GM19372 (cell line): ENCODE results near the gene HS3ST3B1.

Experiments
- ATAC-seq: cut with Tn5 transposase; IDR thresholded peaks from one replicate; pipeline ENCODE4 v1.9.1; 2021; ENCODE audit warnings: mild to moderate bottlenecking, low read depth, moderate library complexity; ENCODE audit not compliant: unreplicated experiment

Gene HS3ST3B1

DNA sequence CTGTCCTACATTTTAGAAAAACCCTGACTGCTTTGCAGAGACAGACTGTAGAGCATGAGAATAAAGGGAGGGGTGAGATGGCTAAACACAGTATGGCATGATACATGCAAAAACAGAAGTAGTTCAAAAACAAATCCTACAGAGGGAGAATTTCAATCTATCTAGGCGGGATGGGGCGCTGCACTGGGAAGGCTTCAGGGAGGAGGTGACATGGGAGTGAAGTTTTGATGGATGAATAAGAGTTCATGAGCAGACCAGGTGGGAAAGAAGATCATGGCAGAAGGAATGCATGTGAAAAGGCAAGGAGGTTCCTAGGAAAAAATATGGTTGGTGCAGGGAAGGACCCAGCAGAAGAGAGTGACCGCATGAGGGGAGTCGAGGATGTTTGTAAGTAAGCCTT lies 19.2 kb downstream of the HS3ST3B1 start:
- no peak for ATAC-seq

DNA sequence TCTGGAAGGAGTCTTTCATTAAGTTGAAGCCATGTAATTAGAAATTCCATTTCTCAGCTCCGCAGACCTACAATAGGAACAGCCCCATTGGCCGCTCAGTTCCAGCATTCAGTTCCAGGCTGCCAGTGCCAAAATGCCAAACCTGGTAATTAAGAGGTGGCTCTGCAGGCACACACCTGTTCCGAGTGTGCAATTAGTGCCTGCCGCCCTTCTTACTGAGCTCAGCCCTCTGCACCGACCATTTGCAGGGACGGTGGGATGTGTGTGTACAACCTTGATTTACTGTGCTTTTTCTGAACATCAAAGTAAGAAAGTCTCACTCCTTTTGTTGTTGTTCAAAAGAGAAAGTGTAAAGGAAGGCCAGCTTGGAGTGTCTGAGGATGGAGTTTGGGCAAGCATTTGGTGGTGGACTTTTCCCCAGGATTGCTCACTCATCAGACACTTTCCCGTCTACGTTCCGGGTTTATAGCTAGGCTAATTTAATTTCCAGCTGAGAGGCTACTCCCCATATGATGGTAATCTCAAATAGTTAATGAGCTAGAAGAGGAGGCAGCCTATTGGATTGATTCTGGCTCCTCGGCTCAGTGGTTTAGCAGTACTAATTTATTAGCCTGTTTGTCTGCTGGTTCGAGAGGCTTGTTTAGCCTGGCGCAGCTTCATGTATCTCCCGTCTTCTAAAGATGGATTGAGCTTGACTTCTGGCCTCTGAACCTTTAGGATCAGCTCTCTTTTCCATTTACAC lies 20.0 kb downstream of the HS3ST3B1 start:
- ATAC-seq = no peak

DNA sequence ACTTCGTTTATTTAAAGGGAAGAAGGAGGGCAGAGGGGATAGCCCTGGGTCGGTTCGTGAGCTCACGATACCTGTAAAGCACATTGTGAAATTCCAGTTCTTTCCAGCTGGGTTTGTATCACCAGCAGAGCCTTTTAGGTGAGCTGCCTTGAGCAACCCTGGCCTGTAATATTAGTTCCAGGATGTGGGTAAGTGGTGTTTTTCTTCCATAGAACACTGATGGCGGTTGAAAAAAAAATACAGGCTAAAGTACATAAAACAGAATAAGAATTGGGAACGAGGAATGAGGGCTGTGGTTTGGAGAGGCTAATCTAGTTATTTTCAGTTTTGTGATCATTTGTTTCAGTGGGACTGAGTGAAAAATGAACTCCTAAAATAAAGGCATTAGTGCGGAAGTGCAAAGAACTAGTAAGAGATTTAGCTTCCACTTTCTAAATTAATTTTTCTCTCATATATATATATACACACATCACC lies 20.6 kb downstream of the HS3ST3B1 start:
- no peak for ATAC-seq

DNA sequence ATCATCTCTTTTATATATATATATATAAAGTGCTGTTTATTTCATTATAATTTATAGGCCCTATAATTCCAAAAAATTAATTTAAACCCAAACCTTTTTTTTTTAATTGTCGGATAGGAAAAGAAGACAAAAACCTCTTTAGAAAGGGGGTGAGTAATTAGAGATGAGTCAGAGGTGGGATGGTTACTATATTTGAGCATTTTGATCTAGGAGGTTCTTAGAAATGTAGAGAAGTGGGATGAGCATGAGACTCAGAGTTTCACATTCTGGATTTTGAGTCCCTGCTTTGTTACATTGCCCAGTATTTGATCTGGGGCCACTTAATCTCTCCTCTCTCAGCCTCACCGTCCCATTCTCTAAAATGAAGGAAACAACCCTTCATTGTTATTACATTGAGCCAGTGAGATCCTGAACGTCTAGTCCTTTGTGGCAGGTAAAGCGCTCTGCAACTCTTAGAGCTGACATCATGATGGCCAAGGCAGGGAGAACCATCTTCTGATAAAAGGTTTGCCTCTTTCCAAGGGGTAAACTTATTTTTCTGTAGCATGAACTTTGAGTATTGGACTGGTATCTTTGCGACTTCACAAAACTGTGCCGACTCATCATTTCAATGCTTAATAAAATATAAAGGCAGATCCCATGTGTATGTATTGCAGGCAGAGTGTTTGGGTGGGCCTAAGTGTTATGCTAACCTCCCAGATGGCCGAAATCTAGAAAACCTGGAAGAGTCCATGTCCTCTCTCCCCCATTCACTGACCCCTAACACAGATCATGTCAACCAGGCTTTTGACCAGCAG lies 21.3 kb downstream of the HS3ST3B1 start:
- ATAC-seq = no peak

DNA sequence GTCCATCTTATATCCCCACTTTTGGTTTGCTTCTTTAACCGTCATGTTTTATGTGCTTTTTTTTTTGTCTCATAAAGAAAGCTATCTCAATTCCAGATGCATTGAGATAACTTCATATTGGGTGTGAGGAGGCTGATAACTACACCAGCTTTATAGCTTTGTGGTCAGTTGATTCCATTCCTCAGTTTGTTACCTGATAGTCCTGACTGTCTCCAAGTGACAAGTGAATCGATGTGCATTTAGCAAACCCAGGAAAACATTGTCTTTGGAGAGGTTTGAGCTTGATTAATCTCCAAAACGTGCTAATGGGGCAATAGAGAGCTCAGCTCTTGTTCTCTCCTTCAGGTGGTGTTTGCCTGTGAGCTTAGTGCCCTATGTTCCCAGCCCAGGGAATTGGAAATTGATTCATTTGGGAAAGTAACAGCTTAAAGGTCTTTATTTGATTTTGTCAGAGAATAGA lies 22.7 kb downstream of the HS3ST3B1 start:
- no peak for ATAC-seq

DNA sequence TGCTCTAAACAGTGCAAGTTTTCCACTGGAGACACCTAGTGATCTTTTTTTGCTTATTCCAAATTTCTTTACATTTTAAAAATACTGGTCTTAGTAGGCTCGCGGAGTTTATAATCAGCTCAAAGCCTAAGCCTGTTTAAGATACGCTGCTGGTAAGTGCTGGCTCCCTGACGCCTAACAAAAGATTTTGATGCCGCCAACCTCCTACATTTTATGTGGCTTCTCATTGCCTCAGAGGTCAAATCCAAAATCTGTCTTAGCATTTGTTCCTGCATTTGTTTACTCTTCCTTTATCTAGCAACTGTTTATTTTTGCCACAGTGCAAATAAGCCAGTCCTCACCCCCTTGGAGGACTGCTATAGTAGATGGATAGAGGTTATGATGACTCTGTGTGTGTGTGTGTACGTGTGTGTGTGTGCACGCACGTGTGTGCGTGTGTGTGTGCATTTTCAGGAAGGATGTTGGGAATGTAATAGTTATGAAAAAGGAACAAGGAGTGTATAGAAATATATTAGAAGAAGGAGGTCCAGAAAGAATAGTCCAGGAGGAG lies 24.8 kb downstream of the HS3ST3B1 start:
- no peak for ATAC-seq

DNA sequence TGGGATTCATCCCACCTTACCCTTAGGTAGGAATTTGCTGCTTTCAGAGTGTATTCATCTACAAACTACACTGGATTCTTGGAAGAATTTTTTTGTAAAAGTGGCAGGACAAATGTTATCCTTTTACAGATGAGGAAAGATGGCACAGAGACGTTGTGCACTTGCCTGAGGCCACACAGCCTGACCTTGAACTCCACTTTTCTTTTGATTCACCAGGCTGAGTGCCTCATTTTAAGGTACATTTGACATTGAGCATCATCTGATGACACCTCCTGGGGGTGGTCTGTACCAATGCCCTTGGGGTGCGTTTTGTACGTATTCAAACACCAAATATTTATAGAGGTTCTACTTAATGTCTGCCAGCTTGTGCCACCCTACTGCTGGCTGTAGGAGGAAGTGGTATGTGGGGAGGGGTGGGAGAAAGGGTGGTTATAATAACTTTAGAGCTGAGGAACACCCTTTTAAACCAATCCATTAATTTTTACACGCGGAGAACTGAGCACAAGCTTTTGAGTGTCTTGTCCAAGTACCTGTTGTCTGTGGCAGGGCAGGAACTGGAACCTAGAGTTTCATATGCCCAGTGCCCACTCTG lies 29.1 kb downstream of the HS3ST3B1 start:
- no peak for ATAC-seq

GRCh38 chr17:14330492-14330962 lies 29.6 kb downstream of the HS3ST3B1 start:
- no peak for ATAC-seq

- no peak for ATAC-seq
Measured at GRCh38 chr17:14331225-14331981, 30.5 kb downstream of the HS3ST3B1 start.

DNA sequence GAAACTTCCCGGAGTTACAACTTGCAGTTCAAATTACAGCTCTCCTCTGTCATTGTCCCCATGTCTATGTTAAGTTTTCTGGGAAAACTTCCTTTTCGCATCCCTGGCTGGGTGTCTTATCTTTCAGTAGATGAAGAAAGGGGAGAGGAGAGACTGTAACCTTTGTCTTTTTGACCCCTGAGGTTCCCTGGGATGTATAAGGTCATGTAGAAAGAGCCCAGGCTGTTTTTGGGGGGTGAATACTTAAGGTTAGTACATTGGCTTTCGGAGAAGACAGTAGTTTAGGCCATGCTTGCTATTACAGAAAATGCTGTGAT lies 31.1 kb downstream of the HS3ST3B1 start:
- no peak for ATAC-seq

GRCh38 chr17:14332331-14332730 lies 31.4 kb downstream of the HS3ST3B1 start:
- ATAC-seq = no peak

DNA sequence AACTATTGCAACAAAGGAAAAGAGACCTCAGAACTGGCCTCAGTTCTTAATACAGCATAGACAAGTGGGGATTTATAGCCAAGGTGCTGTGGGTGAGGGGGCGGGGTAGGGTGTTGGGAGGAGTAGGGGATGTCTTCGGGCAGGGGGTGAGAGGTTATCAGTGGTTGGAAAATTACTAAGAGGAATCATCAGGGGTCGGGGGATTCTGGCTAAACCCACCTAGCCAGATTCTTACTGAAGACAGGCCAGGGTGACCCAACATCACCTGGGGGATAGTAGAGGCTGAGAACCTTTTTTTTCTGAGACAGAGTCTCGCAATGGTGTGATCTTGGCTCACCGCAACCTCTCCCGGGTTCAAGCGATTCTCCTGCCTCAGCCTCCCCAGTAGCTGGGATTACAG lies 32.6 kb downstream of the HS3ST3B1 start:
- ATAC-seq = no peak

GRCh38 chr17:14334276-14334840 lies 33.5 kb downstream of the HS3ST3B1 start:
- no peak for ATAC-seq

DNA sequence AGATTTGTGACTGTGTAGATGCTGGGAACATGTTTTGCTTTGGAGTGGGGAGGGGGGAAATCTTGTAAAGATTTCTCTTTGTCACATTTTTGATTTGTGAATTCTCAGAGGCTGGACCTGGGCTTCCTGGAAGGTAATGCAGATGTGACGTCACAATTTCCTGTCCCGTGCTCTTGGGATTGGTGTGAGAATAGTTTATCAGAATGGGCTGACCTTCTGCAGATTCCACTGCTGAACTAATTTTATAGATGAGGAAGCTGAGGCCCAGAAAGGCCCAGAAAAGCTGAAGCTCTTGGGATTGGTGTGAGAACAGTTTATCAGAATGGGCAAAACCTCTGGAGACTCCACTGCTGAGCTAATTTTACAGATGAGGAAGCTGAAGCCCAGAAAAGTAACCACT lies 34.0 kb downstream of the HS3ST3B1 start:
- ATAC-seq = no peak

GRCh38 chr17:14336418-14336817 lies 35.5 kb downstream of the HS3ST3B1 start:
- no peak for ATAC-seq

DNA sequence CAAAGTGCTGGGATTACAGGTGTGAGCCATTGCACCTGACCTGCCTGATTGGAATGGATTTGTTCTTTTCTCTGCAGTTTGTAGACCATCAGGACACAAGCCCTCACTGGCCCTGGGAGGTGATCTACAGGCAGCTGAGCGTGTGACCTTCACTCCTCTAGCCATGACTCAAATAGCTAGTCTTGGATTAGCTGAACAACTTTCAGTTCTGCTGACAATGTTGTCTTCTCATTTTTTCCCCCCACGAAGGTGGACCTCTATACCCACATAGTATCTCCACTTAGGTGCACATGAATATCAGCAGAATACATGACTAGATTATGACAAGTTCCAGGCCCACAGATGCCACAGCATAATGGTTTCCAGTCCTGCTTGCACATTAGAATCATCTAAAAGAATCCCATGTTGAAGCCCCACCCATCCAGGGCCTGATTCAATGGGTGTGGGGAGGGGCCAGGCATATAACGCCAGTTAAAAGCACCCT lies 36.8 kb downstream of the HS3ST3B1 start:
- no peak for ATAC-seq

GRCh38 chr17:14340857-14341754 lies 40.2 kb downstream of the HS3ST3B1 start:
- no peak for ATAC-seq

- no peak for ATAC-seq
Measured at GRCh38 chr17:14341866-14342265, 41.0 kb downstream of the HS3ST3B1 start.

DNA sequence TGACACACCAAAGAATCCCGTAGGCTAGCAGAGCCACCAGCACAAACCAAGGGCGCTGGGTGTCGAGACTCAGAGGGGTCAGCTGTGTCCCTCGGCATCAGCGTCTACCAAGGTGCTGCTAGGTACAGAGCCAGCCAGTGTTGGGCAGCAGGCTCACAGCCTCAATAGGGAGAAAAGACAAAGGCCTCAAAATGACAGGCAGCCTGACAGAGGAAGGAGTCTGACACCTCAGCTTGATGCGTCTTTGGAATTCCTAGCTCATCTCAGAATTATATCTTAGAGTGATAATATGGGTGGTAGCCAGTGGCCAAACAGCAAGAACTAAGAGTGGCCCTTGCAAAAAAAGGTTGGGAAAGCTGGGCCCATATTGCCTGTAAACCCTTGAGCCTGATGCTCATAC lies 45.9 kb downstream of the HS3ST3B1 start:
- no peak for ATAC-seq
